SU-DHL-6 (cell line): ENCODE results near the gene ZSCAN2.

Experiments used
- H2AFZ ChIP-seq: fragments of 200-600 bp; sonication (generic); 2 replicates; pipeline ENCODE4 v1.6.1; 2014; ENCODE audit warnings: low read depth, mild to moderate bottlenecking, moderate library complexity, mixed read lengths, antibody characterized with exemption, low read length; ENCODE audit not compliant: severe bottlenecking
- H3F3A ChIP-seq: fragments of 200-600 bp; shearing (Covaris generic); 2 replicates; pipeline ENCODE4 v1.6.0; 2016; ENCODE audit warnings: antibody characterized with exemption, mild to moderate bottlenecking; ENCODE audit not compliant: insufficient read depth
- H3K27ac ChIP-seq: fragments of 200-600 bp; sonication (generic); 2 replicates; pipeline ENCODE4 v1.5.1; 2016; ENCODE audit warnings: low read depth, mild to moderate bottlenecking, low read length, moderate library complexity, mixed read lengths
- H3K27me3 ChIP-seq: fragments of 200-600 bp; sonication (generic), shearing (Covaris generic); 2 replicates; pipeline ENCODE4 v1.6.0; 2014; ENCODE audit warnings: mild to moderate bottlenecking, low read length
- H3K36me3 ChIP-seq: fragments of 200-600 bp; sonication (generic); 2 replicates; pipeline ENCODE4 v1.6.1; 2014; ENCODE audit warnings: mild to moderate bottlenecking, low read length, mixed read lengths
- H3K4me2 ChIP-seq: fragments of 300-600, 200-600 bp; shearing (Covaris generic), sonication (generic); 2 replicates; pipeline ENCODE4 v1.6.0; 2014; ENCODE audit warnings: low read length, low read depth, mild to moderate bottlenecking; ENCODE audit not compliant: poor library complexity, severe bottlenecking
- H3K4me3 ChIP-seq: fragments of 200-600 bp; sonication (generic); 2 replicates; pipeline ENCODE4 v1.5.1; 2014; ENCODE audit warnings: antibody characterized with exemption, low read length, mild to moderate bottlenecking, mixed read lengths; ENCODE audit not compliant: insufficient read depth, poor library complexity, severe bottlenecking
- H3K79me2 ChIP-seq: fragments of 200-600 bp; sonication (generic); 2 replicates; pipeline ENCODE4 v1.6.1; 2014; ENCODE audit warnings: mild to moderate bottlenecking, low read length, moderate library complexity; ENCODE audit not compliant: insufficient read depth
- H3K9ac ChIP-seq: fragments of 200-600 bp; sonication (generic); 2 replicates; pipeline ENCODE4 v1.7.0; 2014; ENCODE audit warnings: mild to moderate bottlenecking, low read length
- H3K9me2 ChIP-seq: fragments of 200-600 bp; sonication (generic); replicated peaks from 2 replicates; pipeline ENCODE4 v1.6.1; 2014; ENCODE audit warnings: low read length; ENCODE audit not compliant: insufficient read depth
- H3K9me3 ChIP-seq: fragments of 200-600 bp; sonication (generic); 2 replicates; pipeline ENCODE4 v1.6.1; 2014; ENCODE audit warnings: low read length, mixed read lengths; ENCODE audit not compliant: insufficient read depth
- H4K20me1 ChIP-seq: fragments of 200-600 bp; sonication (generic); 2 replicates; pipeline ENCODE4 v1.6.1; 2014; ENCODE audit warnings: low read depth, mild to moderate bottlenecking, antibody characterized with exemption, low read length, moderate library complexity, mixed read lengths
- CTCF ChIP-seq: fragments of 200-600 bp; sonication (generic); IDR thresholded peaks from one replicate; pipeline ENCODE4 v1.5.1; 2017; ENCODE audit warnings: antibody characterized with exemption, mild to moderate bottlenecking, low read length, moderate library complexity; ENCODE audit not compliant: insufficient read depth, poor library complexity, severe bottlenecking
- EZH2phosphoT487 ChIP-seq: fragments of 200-600 bp; sonication (generic), shearing (Covaris generic); conservative IDR thresholded peaks from 2 replicates; pipeline ENCODE4 v1.6.1; 2018; ENCODE audit warnings: mild to moderate bottlenecking, antibody characterized with exemption, low read length, moderate library complexity, mixed read lengths

Gene ZSCAN2

DNA sequence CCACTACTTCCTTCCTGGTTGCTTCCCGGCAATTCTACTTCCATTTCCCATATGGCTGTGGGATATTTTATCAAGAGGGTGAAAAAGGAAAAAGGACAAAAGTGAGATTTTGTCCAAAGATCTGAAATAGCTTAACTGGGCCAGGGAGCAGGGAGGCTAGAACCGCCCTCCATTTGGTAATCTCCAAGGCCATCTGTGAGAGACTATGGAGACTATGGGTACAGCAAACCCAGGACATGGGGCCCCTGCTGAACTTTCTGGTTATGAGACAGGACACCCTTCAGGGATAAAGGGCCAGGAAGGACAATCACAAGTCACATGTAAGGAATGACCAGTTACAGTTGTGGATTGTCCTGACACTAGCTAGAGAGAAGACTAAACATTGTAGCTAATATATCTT lies 24.3 kb downstream of the ZSCAN2 start:
- Histone ChIP-seq H3K9me2 (no peaks in the 10 kb centered on the region), H4K20me1 (no peaks in the 10 kb centered on the region), H3K4me2 (no peak overlapping the region), H2AFZ (no peak overlapping the region), H3K9ac (no peak overlapping the region), H3K36me3 (peaks cover 22% of the 10 kb centered on the region), H3K27me3 (no peaks in the 10 kb centered on the region), H3K4me3 (no peak overlapping the region), H3F3A (peaks cover 4% of the 10 kb centered on the region; the same call in 1 of the 2 replicates), H3K79me2 (no peaks in the 10 kb centered on the region), H3K27ac (no peak overlapping the region), H3K9me3 (peaks cover 20% of the 10 kb centered on the region)
- TF ChIP-seq CTCF (no peak), EZH2phosphoT487 (no peak)

DNA sequence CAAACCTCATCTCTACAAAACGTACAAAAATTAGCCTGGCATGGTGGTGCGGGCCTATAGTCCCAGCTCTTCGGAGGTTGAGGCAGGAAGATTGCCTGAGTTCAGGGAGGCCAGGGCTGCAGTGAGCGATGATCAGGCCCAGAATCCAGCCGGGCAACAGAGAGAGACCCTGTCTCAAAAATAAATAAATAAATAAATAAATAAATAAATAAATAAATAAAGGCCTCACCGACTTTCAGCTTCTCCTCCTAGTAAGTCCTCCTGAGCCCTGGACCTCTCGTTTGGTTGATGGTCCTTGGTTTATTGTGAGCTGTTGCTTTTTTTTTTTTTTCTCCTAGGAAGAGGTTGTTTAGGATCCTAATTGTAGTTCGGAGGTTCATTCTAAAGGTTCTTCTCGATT lies 28.2 kb downstream of the ZSCAN2 start:
- Histone ChIP-seq H4K20me1 (no peaks in the 10 kb centered on the region), H3K27me3 (no peaks in the 10 kb centered on the region), H3K9ac (no peak overlapping the region), H3K9me3 (no peaks in the 10 kb centered on the region), H3K4me2 (no peak overlapping the region), H3K9me2 (no peaks in the 10 kb centered on the region), H3K4me3 (no peak overlapping the region), H2AFZ (no peak overlapping the region), H3K36me3 (no peaks in the 10 kb centered on the region), H3F3A (peaks cover 13% of the 10 kb centered on the region; the same call in 1 of the 2 replicates), H3K27ac (no peak overlapping the region), H3K79me2 (0 out of 2 replicates have a peak, but pooled peaks cover 7% of the 10 kb centered on the region)
- TF ChIP-seq EZH2phosphoT487 (no peak), CTCF (no peak)

DNA sequence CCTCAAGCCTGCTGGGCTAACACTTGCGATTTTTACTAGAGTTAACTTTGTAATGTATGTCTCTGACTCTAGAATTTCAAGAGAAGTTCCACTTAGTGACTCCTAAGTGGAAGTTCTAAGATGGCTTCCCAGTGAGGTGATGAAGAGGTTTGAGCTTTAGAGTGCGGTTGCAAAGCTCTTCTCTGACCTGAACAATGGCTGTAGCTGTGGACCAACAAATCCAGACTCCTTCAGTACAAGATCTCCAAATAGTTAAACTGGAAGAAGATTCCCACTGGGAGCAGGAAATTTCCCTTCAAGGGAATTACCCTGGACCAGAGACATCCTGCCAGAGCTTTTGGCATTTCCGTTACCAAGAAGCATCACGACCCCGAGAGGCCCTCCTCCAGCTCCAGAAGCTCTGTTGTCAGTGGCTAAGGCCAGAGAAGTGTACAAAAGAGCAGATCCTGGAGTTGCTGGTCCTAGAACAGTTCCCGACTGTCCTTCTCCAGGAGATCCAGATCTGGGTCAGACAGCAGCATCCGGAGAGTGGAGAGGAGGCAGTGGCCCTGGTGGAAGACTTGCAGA lies 31.0 kb downstream of the ZSCAN2 start:
- TF ChIP-seq EZH2phosphoT487 (no peak), CTCF (no peak)
- no peaks in the 10 kb centered on the region for H3K27me3 ChIP-seq
- H3K9me3 ChIP-seq: no peaks in the 10 kb centered on the region
- H3K9me2 ChIP-seq: no peaks in the 10 kb centered on the region
- peaks cover 7% of the 10 kb centered on the region; the same call in 1 of the 2 replicates for H3K36me3 ChIP-seq
- H3K27ac ChIP-seq: peak overlapping the region; percentile 61
- H3K9ac ChIP-seq: peak overlapping the region; percentile 63
- peak overlapping the region; percentile 66 for H2AFZ ChIP-seq
- H4K20me1 ChIP-seq: peaks cover 10% of the 10 kb centered on the region
- H3K4me3 ChIP-seq: peak overlapping the region; percentile 55
- H3F3A ChIP-seq: peaks cover 24% of the 10 kb centered on the region
- peak overlapping the region; percentile 94 for H3K4me2 ChIP-seq
- 0 out of 2 replicates have a peak, but pooled peaks cover 7% of the 10 kb centered on the region for H3K79me2 ChIP-seq
